ENCODE results near the gene HSBP1L1. TPM values are rescaled to one million over a fixed set of nuclear protein-coding genes. Genes with fewer than 3 reads are reported as not detected.

Gene HSBP1L1
- total RNA-seq, 1 experiment from 2014 or later, result not detected

- Histone ChIP-seq H3K14ac (ENCODE audit: insufficient read depth, low read length) (no peak overlapping the region), H3K27ac (ENCODE audit: insufficient read length, low read depth, low read length) (no peak overlapping the region), H2AFZ (ENCODE audit: low read length) (no peak overlapping the region), H3K18ac (ENCODE audit: insufficient read length, low read depth, low read length) (no peak overlapping the region), H3K9ac (ENCODE audit: extremely low read depth, insufficient read length, low read length) (no peak overlapping the region), H4K20me1 (ENCODE audit: control insufficient read depth, insufficient read depth, insufficient read length) (peaks cover 3% of the 10 kb centered on the region), H4K8ac (replicated peaks; ENCODE audit: insufficient read length, low read depth, low read length) (no peak overlapping the region), H3K79me1 (ENCODE audit: insufficient read depth, low read depth, low read length, poor library complexity, severe bottlenecking) (no peaks in the 10 kb centered on the region), H3K4ac (ENCODE audit: low read depth, low read length) (no peak overlapping the region), H3K27me3 (ENCODE audit: insufficient read depth, low read length) (no peaks in the 10 kb centered on the region), H3K79me2 (ENCODE audit: insufficient read depth, low read length) (no peaks in the 10 kb centered on the region), H3T11ph (ENCODE audit: low read length) (no peak overlapping the region), H4K5ac (ENCODE audit: insufficient read length, low read depth, low read length) (no peak overlapping the region), H3K9me3 (ENCODE audit: control insufficient read depth, low read depth, low read length) (no peaks in the 10 kb centered on the region), H3K56ac (ENCODE audit: insufficient read length, low read depth, low read length) (no peak overlapping the region), H3K23ac (ENCODE audit: insufficient read length, low read depth, low read length) (no peak overlapping the region), H2AK5ac (ENCODE audit: insufficient read length, low read length) (no peak overlapping the region), H2BK120ac (ENCODE audit: low read depth, low read length, poor library complexity, severe bottlenecking) (no peak overlapping the region), H2BK20ac (ENCODE audit: low read depth, low read length, poor library complexity, severe bottlenecking) (no peak overlapping the region), H2BK5ac (ENCODE audit: insufficient read length, low read length) (no peak overlapping the region), H4K91ac (ENCODE audit: insufficient read length, low read depth, low read length) (no peak overlapping the region), H2BK15ac (ENCODE audit: low read depth, low read length) (no peak overlapping the region), H3K23me2 (ENCODE audit: insufficient read length, low read depth, low read length, poor library complexity, severe bottlenecking) (no peaks in the 10 kb centered on the region), H2BK12ac (ENCODE audit: insufficient read length, low read depth, low read length) (no peak overlapping the region), H3K4me1 (ENCODE audit: insufficient read depth, low read length) (no peaks in the 10 kb centered on the region), H3K4me2 (ENCODE audit: insufficient read depth, insufficient read length, low read length) (no peak overlapping the region)
- H3K36me3 Mint-ChIP-seq (ENCODE audit: insufficient read depth in 1 of 3, low read depth in 3 of 3), result peaks cover 0 to 30% (median 13%) of the 10 kb centered on the region in 3 experiments; a peak in 5 of 7 replicates
- TF ChIP-seq CTCF (conservative IDR thresholded peaks at IDR 0.05), result no peak
- H3K9me3 Mint-ChIP-seq, result peaks cover 0 to 1% of the 10 kb centered on the region in 2 experiments; a peak in 2 of 5 replicates
- DNase-seq, result no peak
- WGBS (ENCODE audit: extremely low coverage, insufficient read length, low lambda C conversion rate), result no CpG with 5 or more reads among the region's 5 CpGs
- H3K4me1 Mint-ChIP-seq, result peaks cover 3 to 6% of the 10 kb centered on the region in 2 experiments
- no peak overlapping the region for H3K27ac Mint-ChIP-seq
- no peak overlapping the region for H3K4me3 Mint-ChIP-seq
- peaks cover 3% of the 10 kb centered on the region; the same call in 1 of the 2 replicates for H3K27me3 Mint-ChIP-seq (ENCODE audit: low read depth)
Observed at GRCh38 chr18:79939096-79939495, 25.3 kb upstream of the HSBP1L1 start.
